Endothelial cell of umbilical vein (primary cell): ENCODE data around the gene NFATC2. TPM values are rescaled to one million over a fixed set of nuclear protein-coding genes. Genes with fewer than 3 reads are reported as not detected.

Experiments
- BruUV-seq: library from RNA; stranded (reverse); fragments of 400-500 nt; replicated peaks from 2 replicates; lab custom pipeline; 2021; lab: Mats Ljungman, UMichigan
- CTCF ChIA-PET: fragments of 300-600, 350-600 bp; sonication (Branson Sonifier 250); formaldehyde crosslinking; loops from one replicate; lab custom pipeline; 2021; ENCODE audit warnings: antibody characterized with exemption, inconsistent platforms; lab: Charles Lee
- POLR2A ChIA-PET: fragments of 300-600, 350-600 bp; sonication (Branson Sonifier 250); formaldehyde crosslinking; loops from one replicate; lab custom pipeline; 2021; ENCODE audit warnings: antibody characterized with exemption, inconsistent platforms; lab: Charles Lee
- DNase-seq: peaks from one replicate; pipeline ENCODE4 v3.0.0-alpha.2; 2011; ENCODE audit warnings: low read depth, low spot score
- FAIRE-seq: peaks from 2 replicates; lab custom pipeline; 2011; peaks lifted over from hg19 to GRCh38; lab: Jason Lieb, UNC
- H2AFZ ChIP-seq: 2 replicates; pipeline ENCODE4 v1.6.0; 2012; ENCODE audit warnings: low read depth, low read length, control low read depth, inconsistent platforms
- H3K27ac ChIP-seq: 2 replicates; pipeline ENCODE4 v1.5.1; 2011; ENCODE audit warnings: low read depth, mild to moderate bottlenecking, control low read depth, low read length, moderate library complexity; ENCODE audit not compliant: insufficient read depth
- H3K27me3 ChIP-seq, 2 experiments: 2 replicates each; pipeline versions ENCODE4 v1.6.0 to v1.6.1; 2011; ENCODE audit warnings: low read length in 2 of 2, mixed read lengths in 1 of 2; ENCODE audit not compliant: control insufficient read depth in 2 of 2, insufficient read depth in 2 of 2
- H3K36me3 ChIP-seq, 2 experiments: 2 replicates in 1 of 2; 3 replicates in 1 of 2; pipeline ENCODE4 v1.5.1; 2011; ENCODE audit warnings: low read length in 2 of 2, mild to moderate bottlenecking in 1 of 2, moderate library complexity in 1 of 2; ENCODE audit not compliant: control insufficient read depth in 2 of 2, insufficient read depth in 2 of 2; ENCODE audit errors: extremely low read depth in 1 of 2
- H3K4me1 ChIP-seq: 3 replicates; pipeline ENCODE4 v1.5.1; 2011; ENCODE audit warnings: mild to moderate bottlenecking, low read length; ENCODE audit not compliant: control insufficient read depth, insufficient read depth; ENCODE audit errors: extremely low read depth
- H3K4me2 ChIP-seq: 2 replicates; pipeline ENCODE4 v1.6.1; 2011; ENCODE audit warnings: low read length, control low read depth, mixed read lengths; ENCODE audit not compliant: insufficient read depth
- H3K4me3 ChIP-seq, 3 experiments: fragments of 200-600 bp in 1 of 3; sonication (generic), shearing (Covaris generic) in 1 of 3; replicated peaks in 1 of 3; 2 replicates each; pipeline ENCODE4 v1.5.1; 2011 to 2016; ENCODE audit warnings: control low read depth in 3 of 3, low read length in 3 of 3, mild to moderate bottlenecking in 2 of 3, inconsistent platforms in 1 of 3, low read depth in 1 of 3, moderate library complexity in 1 of 3; ENCODE audit not compliant: insufficient read depth in 1 of 3
- H3K79me2 ChIP-seq: 2 replicates; pipeline ENCODE4 v1.6.0; 2012; ENCODE audit warnings: low read length, inconsistent platforms; ENCODE audit not compliant: control insufficient read depth, insufficient read depth
- H3K9ac ChIP-seq: replicated peaks from 2 replicates; pipeline ENCODE3; 2011; ENCODE audit warnings: low read length, control low read depth; ENCODE audit not compliant: insufficient read depth; ENCODE audit errors: extremely low read depth
- H3K9me1 ChIP-seq: replicated peaks from 3 replicates; pipeline ENCODE4 v1.6.0; 2011; ENCODE audit warnings: mild to moderate bottlenecking, low read length; ENCODE audit not compliant: control insufficient read depth, insufficient read depth; ENCODE audit errors: extremely low read depth
- H3K9me3 ChIP-seq: replicated peaks from 2 replicates; pipeline ENCODE4 v1.5.1; 2012; ENCODE audit warnings: low read length, inconsistent platforms; ENCODE audit not compliant: control insufficient read depth, insufficient read depth
- H4K20me1 ChIP-seq: replicated peaks from 2 replicates; pipeline ENCODE3; 2011; ENCODE audit warnings: mild to moderate bottlenecking, low read length; ENCODE audit not compliant: control insufficient read depth, insufficient read depth; ENCODE audit errors: extremely low read depth
- CTCF ChIP-seq, 2 donors: IDR thresholded peaks; 1 replicate in 1 of 2; 2 replicates in 1 of 2; pipeline ENCODE4 v1.5.1; 2011; ENCODE audit warnings: low read length in 2 of 2, mild to moderate bottlenecking in 2 of 2, moderate library complexity in 2 of 2, control low read depth in 1 of 2, inconsistent platforms in 1 of 2, low read depth in 1 of 2; ENCODE audit not compliant: insufficient read depth in 1 of 2; ENCODE audit errors: extremely low read depth in 1 of 2
- EZH2 ChIP-seq: IDR thresholded peaks from 2 replicates; pipeline ENCODE4 v1.6.1; 2012; ENCODE audit warnings: borderline replicate concordance, low read depth, mild to moderate bottlenecking, moderate library complexity, low read length, inconsistent platforms; ENCODE audit not compliant: severe bottlenecking
- FOS ChIP-seq: IDR thresholded peaks from 2 replicates; pipeline ENCODE4 v1.6.1; 2011; ENCODE audit warnings: mild to moderate bottlenecking, low read length, moderate library complexity, borderline replicate concordance; ENCODE audit not compliant: insufficient read depth
- GATA2 ChIP-seq: IDR thresholded peaks from 2 replicates; pipeline ENCODE4 v1.7.0; 2011; ENCODE audit warnings: low read depth, mild to moderate bottlenecking, moderate library complexity, mixed read lengths, low read length; ENCODE audit not compliant: insufficient read length, insufficient read depth
- JUN ChIP-seq: IDR thresholded peaks from 2 replicates; pipeline ENCODE4 v1.6.1; 2011; ENCODE audit warnings: borderline replicate concordance, low read depth; ENCODE audit not compliant: insufficient read length, insufficient read depth
- MAX ChIP-seq: IDR thresholded peaks from 2 replicates; pipeline ENCODE4 v1.6.1; 2011; ENCODE audit not compliant: insufficient read depth, insufficient read length
- MYC ChIP-seq: IDR thresholded peaks from one replicate; pipeline ENCODE4 v1.6.1; 2011; ENCODE audit warnings: mild to moderate bottlenecking, low read depth, low read length
- POLR2A ChIP-seq: IDR thresholded peaks from 2 replicates; pipeline ENCODE4 v1.6.1; 2012; ENCODE audit warnings: low read depth, mild to moderate bottlenecking, control low read depth, low read length
- POLR2AphosphoS5 ChIP-seq: IDR thresholded peaks from 2 replicates; pipeline ENCODE4 v1.6.1; 2012; ENCODE audit warnings: low read depth, mild to moderate bottlenecking, control low read depth, low read length, moderate library complexity; ENCODE audit not compliant: insufficient read depth
- dilution Hi-C: fragments of 300-500 bp; cut with MboI; formaldehyde crosslinking; loops from one replicate; pipeline ENCODE4 v1.15.0; 2019; ENCODE audit warnings: low sequenced_read_pairs; ENCODE audit not compliant: extremely low pct_ligation_motif_present
- intact Hi-C: fragments of 100-400 bp; cut with micrococcal nuclease; formaldehyde crosslinking; loops from one replicate; pipeline ENCODE4 v1.10.0; 2022
- polyA plus RNA-seq, 4 experiments: library from polyadenylated mRNA; depleted of rRNA in 3 of 4; stranded (reverse) in 3 of 4; unstranded in 1 of 4; fragments of >200 nt; gene quantifications; 2 replicates each; pipeline versions ENCODE4 v1.2.1 to v1.2.3, GENCODE V29; 2011 to 2012; ENCODE audit warnings: missing spikeins in 1 of 4
- total RNA-seq: library from RNA; stranded (reverse); gene quantifications from 2 replicates; pipeline ENCODE4 v1.2.3, GENCODE V29; 2021

Gene NFATC2
- total and polyA plus RNA-seq, 2 donors (not counting 3 experiments of a cell fraction or from before 2014, with no cell fraction given) = 3.1 to 13.0 TPM

- Histone ChIP-seq H3K4me1 (peaks cover 24% of the 10 kb centered on the region), H3K4me2 (no peak overlapping the region), H3K27me3 (no peaks in the 10 kb centered on the region), H3K79me2 (no peaks in the 10 kb centered on the region), H3K9ac (no peak overlapping the region), H4K20me1 (no peaks in the 10 kb centered on the region), H2AFZ (no peak overlapping the region), H3K9me3 (no peaks in the 10 kb centered on the region), H3K9me1 (no peaks in the 10 kb centered on the region), H3K4me3 (no peak overlapping the region), H3K36me3 (no peaks in the 10 kb centered on the region), H3K27ac (no peak overlapping the region)
- FAIRE-seq (no peak), DNase-seq (no peak)
- TF ChIP-seq POLR2A = no peak
- TF ChIP-seq CTCF (IDR thresholded peaks at IDR 0.05; ENCODE audit: extremely low read depth in 1 of 2, insufficient read depth in 1 of 2, low read depth in 1 of 2, low read length in 2 of 2) = no peak
- no peak for TF ChIP-seq JUN
- TF ChIP-seq EZH2 = no peak
- no peak for TF ChIP-seq MAX
- no peak for TF ChIP-seq MYC
- TF ChIP-seq POLR2AphosphoS5 = no peak
- TF ChIP-seq GATA2 = no peak
- no peak for TF ChIP-seq FOS
- dilution Hi-C loops = no loop called here
- POLR2A ChIA-PET = no interaction called here
- BruUV-seq = no TSS peak
- intact Hi-C loops = loop anchor here (10.0 kb wide), 1 partner anchor 589 kb away; no protein-coding TSS in a partner anchor
- CTCF ChIA-PET = interaction anchor here (6.3 kb wide), 1 partner anchor 219 kb away, joined by 99 read pairs; no protein-coding TSS in a partner anchor
These were observed 166.4 kb downstream of the NFATC2 start for GRCh38 chr20:51376111-51376510.
